ENCODE results near the gene PLVAP.

Gene PLVAP

DNA sequence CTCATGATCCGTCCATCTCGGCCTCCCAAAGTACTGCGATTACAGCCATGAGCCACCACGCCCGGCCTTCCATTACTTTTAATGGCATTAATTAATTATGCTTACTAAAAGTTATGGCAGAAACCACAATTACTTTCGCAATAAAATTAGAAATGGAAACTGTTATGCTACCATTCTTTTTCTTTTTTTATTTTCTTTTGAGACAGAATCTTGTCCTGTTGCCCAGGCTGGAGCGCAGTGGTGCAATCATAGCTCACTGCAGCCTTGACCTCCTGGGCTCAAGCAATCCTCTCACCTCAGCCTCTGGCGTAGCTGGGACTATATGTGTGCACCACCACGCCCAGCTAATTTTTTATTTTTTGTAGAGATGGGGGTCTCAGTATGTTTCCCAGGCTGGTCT is 32.8 kb upstream of the PLVAP start:
- TF ChIP-seq SIN3A (IDR thresholded peaks at IDR 0.05; ENCODE audit: borderline replicate concordance, insufficient read depth, low read length) (no peak), TAF1 (IDR thresholded peaks at IDR 0.05; ENCODE audit: borderline replicate concordance, insufficient read depth, low read length) (no peak), POLR2AphosphoS5 (IDR thresholded peaks at IDR 0.05; ENCODE audit: low read depth, low read length) (no peak), FOXP2 (optimal IDR thresholded peaks at IDR 0.05; ENCODE audit: borderline replicate concordance, extremely low read depth, extremely low read length, insufficient read depth) (no peak)
- TF ChIP-seq, protein P1, sequence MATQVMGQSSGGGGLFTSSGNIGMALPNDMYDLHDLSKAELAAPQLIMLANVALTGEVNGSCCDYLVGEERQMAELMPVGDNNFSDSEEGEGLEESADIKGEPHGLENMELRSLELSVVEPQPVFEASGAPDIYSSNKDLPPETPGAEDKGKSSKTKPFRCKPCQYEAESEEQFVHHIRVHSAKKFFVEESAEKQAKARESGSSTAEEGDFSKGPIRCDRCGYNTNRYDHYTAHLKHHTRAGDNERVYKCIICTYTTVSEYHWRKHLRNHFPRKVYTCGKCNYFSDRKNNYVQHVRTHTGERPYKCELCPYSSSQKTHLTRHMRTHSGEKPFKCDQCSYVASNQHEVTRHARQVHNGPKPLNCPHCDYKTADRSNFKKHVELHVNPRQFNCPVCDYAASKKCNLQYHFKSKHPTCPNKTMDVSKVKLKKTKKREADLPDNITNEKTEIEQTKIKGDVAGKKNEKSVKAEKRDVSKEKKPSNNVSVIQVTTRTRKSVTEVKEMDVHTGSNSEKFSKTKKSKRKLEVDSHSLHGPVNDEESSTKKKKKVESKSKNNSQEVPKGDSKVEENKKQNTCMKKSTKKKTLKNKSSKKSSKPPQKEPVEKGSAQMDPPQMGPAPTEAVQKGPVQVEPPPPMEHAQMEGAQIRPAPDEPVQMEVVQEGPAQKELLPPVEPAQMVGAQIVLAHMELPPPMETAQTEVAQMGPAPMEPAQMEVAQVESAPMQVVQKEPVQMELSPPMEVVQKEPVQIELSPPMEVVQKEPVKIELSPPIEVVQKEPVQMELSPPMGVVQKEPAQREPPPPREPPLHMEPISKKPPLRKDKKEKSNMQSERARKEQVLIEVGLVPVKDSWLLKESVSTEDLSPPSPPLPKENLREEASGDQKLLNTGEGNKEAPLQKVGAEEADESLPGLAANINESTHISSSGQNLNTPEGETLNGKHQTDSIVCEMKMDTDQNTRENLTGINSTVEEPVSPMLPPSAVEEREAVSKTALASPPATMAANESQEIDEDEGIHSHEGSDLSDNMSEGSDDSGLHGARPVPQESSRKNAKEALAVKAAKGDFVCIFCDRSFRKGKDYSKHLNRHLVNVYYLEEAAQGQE (IDR thresholded peaks at IDR 0.05; ENCODE audit: insufficient read depth in 1 of 2, low read depth in 2 of 2, low read length in 2 of 2): no peak

- TF ChIP-seq TAF1 (IDR thresholded peaks at IDR 0.05; ENCODE audit: borderline replicate concordance, insufficient read depth, low read length): no peak
- TF ChIP-seq, protein P1 (IDR thresholded peaks at IDR 0.05; ENCODE audit: insufficient read depth in 1 of 2, low read depth in 2 of 2, low read length in 2 of 2): no peak
Measured at GRCh38 chr19:17406887-17407196, 29.7 kb upstream of the PLVAP start.

GRCh38 chr19:17406046-17406886 is 29.1 kb upstream of the PLVAP start:
- TF ChIP-seq, protein P1 (IDR thresholded peaks at IDR 0.05; ENCODE audit: insufficient read depth in 1 of 2, low read depth in 2 of 2, low read length in 2 of 2): 0 out of 4 replicates have a peak, but pooled peaks of 1 of the 2 experiments have one; percentile 26
- no peak for TF ChIP-seq TAF1 (IDR thresholded peaks at IDR 0.05; ENCODE audit: borderline replicate concordance, insufficient read depth, low read length)

DNA sequence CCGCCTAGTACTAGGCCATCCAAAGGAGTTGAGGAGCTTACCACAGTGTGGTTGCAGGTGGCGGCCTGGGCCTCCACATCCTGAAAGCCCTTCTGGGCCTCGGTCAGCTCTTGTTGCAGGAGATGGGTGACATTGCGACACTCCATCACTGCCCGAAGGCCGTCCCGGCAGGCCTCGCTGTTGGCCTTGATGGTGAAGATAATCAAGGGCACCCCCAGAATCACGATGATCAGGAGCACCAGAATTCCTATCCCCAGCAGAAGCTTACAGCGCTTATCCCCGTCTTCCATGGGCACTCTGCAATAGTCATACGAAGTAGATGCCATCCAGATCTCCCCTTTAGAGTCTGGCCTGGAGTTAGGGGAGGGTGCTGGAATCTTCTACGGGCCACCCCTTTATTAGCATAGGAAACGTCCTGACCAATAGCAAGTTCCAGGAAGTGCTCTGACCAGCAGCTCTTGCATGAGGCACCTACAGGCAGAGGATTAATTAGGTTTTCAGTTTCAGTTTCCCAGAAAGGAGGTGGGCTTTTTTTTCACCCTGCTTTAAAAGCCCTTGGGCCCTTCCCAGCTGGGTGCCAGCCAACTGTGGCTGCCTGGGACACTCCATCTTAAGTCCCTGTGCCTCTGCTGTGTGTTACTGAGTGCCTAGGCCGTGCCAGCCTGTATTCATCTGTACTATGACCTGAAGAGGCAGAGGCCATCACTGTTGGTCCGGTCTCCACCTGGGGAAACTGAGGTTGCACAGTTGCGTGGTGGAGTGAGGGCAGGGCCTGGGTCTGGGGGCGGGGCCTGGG is 28.3 kb upstream of the PLVAP start, which contains the start of gene BST2:
Gene BST2, minus strand, starts transcription at position 381 of the 796 bp plus-strand sequence. Its CDS starts 55 bp downstream, at position 326.
- TF ChIP-seq POLR2AphosphoS5 (IDR thresholded peaks at IDR 0.05; ENCODE audit: low read depth, low read length): no peak; the same call in 1 of the 2 replicates
- TF ChIP-seq, protein P1 (IDR thresholded peaks at IDR 0.05; ENCODE audit: insufficient read depth in 1 of 2, low read depth in 2 of 2, low read length in 2 of 2): no peak
- TF ChIP-seq TAF1 (IDR thresholded peaks at IDR 0.05; ENCODE audit: borderline replicate concordance, insufficient read depth, low read length): no peak
- no peak for TF ChIP-seq FOXP2 (optimal IDR thresholded peaks at IDR 0.05; ENCODE audit: borderline replicate concordance, extremely low read depth, extremely low read length, insufficient read depth)
- TF ChIP-seq SIN3A (IDR thresholded peaks at IDR 0.05; ENCODE audit: borderline replicate concordance, insufficient read depth, low read length): no peak
